ENCODE data around the gene RAB3B.

Gene RAB3B

DNA sequence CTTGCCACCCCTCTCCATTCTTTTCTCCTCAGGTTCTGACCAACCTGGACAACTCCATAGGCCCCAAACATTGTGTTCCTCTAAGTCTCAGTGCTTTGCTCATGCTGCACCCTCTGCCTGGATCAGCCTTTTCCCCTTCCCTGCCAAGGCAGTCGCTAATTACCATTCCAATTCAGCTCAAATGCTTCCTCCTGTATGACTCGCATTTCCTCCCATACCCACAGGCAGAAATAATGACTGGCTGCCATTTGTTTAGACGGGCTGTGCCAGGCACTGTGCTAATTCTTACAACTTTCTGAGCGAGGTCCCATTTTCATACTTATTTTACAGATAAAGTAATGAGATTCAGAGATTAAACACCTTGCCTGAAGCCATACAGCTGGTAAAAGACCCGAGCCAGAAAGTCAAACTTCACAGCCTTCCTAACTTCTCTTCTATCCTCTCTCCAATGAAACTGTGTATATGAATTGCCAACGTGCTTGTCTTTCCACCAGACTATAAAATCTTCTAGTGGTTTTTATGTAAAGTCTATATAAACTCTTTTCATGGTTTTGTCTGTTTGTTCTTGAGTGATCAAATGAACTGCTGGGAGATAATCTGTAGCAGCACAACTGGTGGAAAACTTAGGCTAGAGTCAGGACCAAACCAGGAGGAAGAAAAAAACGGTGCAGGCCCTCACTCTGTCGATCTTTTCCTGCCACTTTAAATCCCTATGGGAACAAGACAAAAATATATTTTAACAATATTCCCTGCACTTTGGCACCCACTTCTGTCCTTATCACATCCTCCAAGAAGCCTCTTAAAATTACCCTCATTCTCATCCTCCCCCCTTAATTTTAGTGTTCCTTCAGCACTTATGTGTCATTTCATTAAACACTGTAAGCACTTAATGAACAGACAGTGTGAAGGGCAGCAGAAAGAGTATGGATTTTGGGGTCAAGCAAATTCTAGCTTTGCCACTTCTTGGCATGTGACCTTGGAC, 33.7 kb downstream of the RAB3B start:
- DNase-seq (ENCODE audit: low read depth) = no peak

DNA sequence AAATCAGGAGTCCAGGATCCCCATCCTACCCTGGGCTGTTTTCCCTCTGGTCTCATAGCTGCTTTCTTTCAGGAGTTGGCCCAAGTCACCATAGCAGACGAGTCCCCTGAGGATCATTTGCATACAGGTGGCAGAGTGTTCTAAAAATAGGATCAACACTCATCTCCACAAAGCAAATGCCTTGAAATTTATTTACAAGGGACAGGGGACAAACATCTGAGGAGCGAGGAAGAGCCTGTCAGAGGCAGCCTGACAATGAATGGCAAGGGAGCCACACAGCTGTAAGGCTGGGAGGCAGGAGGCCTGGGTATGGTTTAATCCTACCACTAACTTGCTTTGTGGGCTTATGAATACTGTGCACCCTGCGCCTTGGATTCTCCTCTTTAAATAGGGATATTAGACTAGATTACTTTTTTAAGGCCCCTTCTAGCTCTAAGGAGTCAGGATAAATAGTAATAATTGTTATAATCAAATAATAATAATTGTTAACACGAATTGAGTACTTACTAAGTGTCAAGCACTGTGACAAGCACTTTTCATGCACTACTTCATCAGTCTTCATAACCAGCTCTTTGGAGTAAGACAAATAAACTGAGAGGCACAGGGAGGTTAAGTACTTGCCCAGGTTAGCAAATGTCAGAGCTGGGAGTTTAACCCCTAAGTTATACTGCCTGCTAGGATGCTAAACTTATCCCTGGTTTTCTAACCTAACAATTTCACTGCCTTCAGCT, 34.5 kb downstream of the RAB3B start:
- DNase-seq (ENCODE audit: low read depth) = no peak

DNA sequence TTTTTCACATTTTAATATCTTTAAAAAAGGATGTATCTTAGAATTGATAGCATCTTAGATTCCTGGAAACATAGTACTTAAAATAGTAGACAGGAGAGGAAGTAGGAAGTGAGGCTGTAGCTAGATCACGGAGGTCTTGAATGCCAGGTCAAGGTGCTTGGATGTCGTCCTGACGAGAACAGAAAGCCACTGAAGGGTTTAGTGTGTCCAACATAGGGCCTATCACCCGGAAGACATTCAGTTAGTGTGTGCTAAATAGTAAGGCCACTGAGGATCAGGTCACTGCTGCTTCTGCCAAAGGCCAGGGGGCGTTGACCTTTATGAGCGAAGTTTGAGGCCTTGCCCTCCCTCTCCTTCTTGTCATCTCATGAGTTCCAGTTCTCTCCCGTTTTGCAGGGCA, 35.7 kb downstream of the RAB3B start:
- no peak for DNase-seq (ENCODE audit: low read depth)

DNA sequence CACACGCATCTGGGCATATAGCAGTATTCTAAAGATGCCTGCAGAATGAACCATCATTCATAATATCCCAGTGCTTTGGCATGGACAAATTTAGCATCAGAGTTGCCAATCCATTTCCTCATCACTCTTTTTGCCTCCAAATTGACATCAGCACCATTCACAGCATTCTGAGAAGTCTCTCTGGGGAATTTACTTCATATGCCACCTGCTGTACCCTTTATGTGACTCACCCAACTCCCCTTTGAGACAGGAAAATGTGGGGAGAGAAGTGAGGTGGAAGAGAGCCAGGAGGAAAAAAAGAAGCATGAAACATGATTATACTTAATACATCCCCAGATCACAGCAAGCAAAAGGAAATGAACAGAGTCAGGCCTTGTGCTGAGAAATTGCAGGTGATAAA, 37.4 kb downstream of the RAB3B start:
- DNase-seq (ENCODE audit: low read depth) = no peak

- no peak for DNase-seq (ENCODE audit: low read depth)
Observed at GRCh38 chr1:51952638-51953037, 37.9 kb downstream of the RAB3B start.

GRCh38 chr1:51950701-51951100, 39.8 kb downstream of the RAB3B start:
- no peak for DNase-seq (ENCODE audit: low read depth)

DNA sequence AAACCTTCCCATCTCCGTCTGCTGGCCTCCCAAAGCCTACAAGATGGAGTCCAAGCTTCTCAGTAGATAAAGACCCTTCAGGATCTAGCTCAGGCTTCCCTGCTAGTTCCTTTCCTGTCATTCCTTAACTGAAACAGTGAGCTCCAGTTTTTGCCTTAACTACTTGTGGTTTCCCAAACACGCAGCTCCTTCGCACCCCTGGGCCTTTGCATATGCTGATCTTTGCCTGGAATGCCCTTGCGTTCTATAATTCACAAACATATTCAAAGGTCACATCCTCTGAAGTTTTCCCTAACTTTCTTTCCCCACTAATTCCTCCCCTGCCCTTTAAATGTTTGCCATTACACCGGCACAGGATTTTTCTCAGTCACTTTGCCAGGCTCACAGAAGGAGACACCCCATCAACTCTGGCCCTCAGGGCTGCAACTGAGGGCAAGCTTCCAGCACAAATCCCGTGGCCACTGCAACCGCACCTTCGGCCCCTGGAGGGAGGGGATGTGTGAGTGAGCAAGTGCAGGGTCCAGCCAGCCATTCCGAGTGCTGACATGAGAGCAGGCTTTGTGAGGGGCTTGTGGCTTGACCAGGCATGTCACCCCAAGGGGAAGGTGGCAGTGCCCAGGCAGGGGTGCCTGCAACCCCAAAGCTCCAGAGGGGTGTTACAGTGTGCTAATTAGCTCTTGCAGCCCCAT, 41.3 kb downstream of the RAB3B start:
- DNase-seq (ENCODE audit: low read depth) = no peak

GRCh38 chr1:51948491-51948915, 42.0 kb downstream of the RAB3B start:
- no peak for DNase-seq (ENCODE audit: low read depth)

GRCh38 chr1:51946300-51946699, 44.2 kb downstream of the RAB3B start:
- no peak for DNase-seq (ENCODE audit: low read depth)

DNA sequence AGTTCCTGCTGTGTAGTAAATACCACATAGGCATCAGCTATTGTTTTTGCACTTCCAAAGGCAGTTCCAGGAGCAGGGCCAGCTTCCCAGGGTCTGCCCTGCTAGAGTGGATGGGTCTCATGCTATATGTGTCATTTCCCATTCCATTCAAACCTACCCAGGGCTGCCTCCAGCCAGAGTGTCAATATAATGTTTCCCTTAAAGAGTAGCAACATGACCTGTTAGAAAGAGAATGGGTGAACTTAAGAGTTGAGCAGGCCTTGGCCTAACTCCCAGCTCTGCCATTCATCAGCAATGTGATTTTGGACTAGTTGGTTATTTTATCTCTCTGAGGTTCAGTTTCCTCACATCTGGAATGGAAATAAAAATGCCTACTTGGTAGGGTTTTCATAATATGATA, 44.9 kb downstream of the RAB3B start:
- no peak for DNase-seq (ENCODE audit: low read depth)

- no peak for DNase-seq (ENCODE audit: low read depth)
Observed at GRCh38 chr1:51942281-51942680, 48.2 kb downstream of the RAB3B start.

GRCh38 chr1:51941528-51941927, 49.0 kb downstream of the RAB3B start:
- no peak for DNase-seq (ENCODE audit: low read depth)

DNA sequence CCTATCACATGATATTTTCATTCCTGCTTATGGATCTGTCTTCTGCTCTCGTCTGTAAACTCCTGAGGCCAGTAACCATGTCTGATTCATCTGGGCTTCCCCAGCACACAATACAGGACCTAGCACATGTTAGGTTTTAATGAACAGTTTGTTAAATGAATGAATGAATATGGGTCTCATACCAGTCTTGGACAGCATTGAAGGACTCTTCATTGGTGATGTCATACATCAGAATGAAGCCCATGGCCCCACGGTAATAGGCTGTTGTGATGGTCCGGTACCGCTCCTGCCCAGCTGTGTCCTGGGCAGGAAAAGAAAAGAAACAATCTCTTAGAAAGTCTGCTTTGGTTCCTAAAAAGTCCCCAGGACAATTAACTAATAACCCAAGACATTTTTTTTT, 53.4 kb downstream of the RAB3B start:
- DNase-seq (ENCODE audit: low read depth) = no peak

DNA sequence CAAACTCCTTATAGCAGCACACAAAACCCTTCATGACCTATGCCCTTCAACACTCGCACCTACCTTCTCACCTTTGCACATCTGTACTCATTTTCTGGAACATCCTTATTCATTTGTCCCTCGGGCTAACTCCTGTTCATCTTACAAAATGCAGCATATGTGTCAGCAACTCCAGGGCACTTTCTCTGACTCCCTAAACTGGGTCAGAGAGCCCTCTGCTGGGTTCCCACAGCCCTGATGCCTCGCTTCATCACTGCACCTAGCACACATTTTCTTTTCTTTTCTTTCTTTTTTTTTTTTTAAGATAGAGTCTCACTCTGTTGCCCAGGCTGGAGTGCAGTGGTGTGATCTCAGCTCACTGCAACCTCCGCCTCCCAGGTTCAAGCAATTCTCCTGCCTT, 54.0 kb downstream of the RAB3B start:
- DNase-seq (ENCODE audit: low read depth) = no peak

DNA sequence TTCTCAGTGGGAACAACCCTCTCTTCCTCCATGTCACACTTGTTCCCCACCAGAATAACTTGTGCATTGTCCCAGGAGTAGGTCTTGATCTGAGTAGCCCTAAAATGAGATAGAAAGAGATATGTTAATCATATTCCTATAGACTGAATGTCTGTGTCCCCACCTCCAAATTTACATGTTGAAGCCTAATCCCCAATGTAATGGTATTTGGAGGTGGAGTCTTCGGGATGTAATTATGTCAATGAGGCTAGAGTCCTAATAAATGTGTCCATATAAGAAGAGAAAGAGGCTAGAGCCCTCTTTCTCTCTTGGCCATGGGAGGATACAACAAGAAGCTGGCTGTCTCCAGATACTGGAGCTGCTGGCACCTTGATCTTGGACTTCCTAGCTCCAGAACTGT, 57.2 kb downstream of the RAB3B start:
- DNase-seq (ENCODE audit: low read depth) = no peak

- DNase-seq (ENCODE audit: low read depth) = no peak
Observed at GRCh38 chr1:51930329-51930728, 60.2 kb downstream of the RAB3B start.

DNA sequence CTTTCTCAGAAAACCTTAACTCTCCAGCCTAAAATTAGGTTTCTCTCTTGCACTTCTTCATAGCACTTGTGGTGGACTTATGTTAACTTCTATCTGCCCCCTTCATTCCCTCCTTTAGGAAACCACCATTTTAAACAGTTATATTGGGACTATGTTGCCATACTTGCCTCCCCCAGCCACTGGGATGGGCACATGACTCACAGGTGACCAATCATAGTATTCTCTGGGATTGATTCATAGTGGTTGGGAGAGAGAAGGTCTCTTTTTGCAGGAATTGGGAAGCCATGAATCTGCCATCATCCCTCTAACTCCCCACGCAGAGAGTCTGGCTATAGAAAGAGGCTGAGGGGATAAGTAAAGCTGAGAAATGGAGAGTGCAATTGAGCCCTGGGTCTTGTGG, 61.6 kb downstream of the RAB3B start:
- DNase-seq (ENCODE audit: low read depth) = no peak

- DNase-seq (ENCODE audit: low read depth) = no peak
Observed at GRCh38 chr1:51927029-51927428, 63.5 kb downstream of the RAB3B start.

- DNase-seq (ENCODE audit: low read depth) = no peak
Observed at GRCh38 chr1:51926171-51926812, 64.2 kb downstream of the RAB3B start.

GRCh38 chr1:51924455-51924854, 66.0 kb downstream of the RAB3B start:
- DNase-seq (ENCODE audit: low read depth) = peak; percentile 23

GRCh38 chr1:51922040-51922439, 68.5 kb downstream of the RAB3B start:
- no peak for DNase-seq (ENCODE audit: low read depth)

GRCh38 chr1:51920130-51920529, 70.4 kb downstream of the RAB3B start:
- DNase-seq (ENCODE audit: low read depth) = no peak

All from activated T-cell treated with anti-CD3 and anti-CD28 coated beads for 48 hours (primary cell).